GM12801 (cell line): Measurements from ENCODE around the gene GRM4.

Experiments used
- TF ChIP-seq, protein P1 (sequence below): IDR thresholded peaks from one replicate; pipeline ENCODE4 v1.5.1; 2011; ENCODE audit warnings: control low read depth; ENCODE audit not compliant: insufficient read length; ENCODE audit errors: extremely low read depth

Gene GRM4

DNA sequence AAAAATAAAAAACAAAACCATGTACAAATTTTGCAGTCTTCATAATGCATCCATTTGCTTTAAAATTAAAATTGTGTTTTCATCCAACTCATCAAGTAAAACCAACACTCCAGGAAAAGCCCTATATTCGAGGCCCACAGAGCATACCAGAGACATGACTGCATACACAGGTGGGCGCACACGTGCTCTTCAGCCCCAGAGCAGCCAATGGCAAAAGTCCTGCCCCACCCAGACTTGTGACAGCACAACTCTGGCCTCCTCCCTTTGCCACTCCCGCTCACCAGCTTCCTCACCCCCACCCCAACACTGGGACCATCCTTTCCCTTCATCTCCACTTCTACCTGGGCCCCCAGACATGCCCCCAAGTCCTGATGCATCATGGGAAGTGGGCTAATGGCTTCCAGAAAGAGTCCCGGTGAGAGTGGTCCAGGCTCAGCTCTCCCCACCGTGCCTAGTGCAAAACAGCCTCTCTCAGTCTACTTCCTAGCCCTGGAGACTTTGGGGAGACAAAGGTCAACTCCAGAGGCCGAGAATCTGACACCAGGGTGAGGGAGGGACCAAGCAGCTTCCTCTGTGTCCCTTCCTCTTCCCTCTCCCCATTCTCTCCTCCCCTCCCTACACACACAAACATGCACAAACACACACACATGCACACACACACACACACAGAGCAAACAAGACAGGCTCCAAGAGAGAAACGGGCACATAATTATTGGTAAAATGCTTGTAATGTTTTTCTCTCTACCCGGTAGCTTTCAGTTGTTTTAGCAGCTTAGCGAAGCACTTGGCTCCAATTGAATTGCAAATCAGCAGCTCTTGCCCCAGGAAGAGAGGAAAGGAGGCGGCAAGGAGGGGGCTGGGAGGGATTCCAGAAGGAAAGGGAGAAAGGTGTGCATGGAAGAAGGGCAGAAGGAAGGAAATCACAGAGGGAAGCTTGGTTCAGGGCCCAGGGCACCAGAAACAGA is 14.3 kb downstream of the GRM4 start:
- TF ChIP-seq, protein P1, sequence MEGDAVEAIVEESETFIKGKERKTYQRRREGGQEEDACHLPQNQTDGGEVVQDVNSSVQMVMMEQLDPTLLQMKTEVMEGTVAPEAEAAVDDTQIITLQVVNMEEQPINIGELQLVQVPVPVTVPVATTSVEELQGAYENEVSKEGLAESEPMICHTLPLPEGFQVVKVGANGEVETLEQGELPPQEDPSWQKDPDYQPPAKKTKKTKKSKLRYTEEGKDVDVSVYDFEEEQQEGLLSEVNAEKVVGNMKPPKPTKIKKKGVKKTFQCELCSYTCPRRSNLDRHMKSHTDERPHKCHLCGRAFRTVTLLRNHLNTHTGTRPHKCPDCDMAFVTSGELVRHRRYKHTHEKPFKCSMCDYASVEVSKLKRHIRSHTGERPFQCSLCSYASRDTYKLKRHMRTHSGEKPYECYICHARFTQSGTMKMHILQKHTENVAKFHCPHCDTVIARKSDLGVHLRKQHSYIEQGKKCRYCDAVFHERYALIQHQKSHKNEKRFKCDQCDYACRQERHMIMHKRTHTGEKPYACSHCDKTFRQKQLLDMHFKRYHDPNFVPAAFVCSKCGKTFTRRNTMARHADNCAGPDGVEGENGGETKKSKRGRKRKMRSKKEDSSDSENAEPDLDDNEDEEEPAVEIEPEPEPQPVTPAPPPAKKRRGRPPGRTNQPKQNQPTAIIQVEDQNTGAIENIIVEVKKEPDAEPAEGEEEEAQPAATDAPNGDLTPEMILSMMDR = no peak

- TF ChIP-seq, protein P1 = no peak
Measured at GRCh38 chr6:34130862-34131261, 15.0 kb downstream of the GRM4 start.

DNA sequence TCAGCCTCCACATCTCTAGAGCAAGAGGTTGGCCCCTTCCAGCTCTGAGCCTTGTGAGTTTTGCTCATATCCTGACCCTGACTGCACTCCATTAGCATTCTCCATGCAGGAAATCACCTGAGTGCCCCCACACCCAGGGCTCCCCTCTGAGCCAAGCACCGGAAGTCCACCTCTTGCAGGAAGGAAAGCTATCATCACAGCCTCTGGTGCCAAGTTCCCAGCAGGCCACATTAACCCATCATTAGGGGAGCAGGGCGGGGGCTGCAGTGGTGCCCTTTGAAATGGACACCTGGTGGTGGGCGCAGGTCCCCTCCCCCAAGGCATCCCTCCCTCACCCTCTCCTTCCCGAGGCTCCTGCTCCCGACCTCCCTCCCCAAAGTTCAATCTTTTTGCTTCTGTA is 16.1 kb downstream of the GRM4 start:
- TF ChIP-seq, protein P1 = no peak

DNA sequence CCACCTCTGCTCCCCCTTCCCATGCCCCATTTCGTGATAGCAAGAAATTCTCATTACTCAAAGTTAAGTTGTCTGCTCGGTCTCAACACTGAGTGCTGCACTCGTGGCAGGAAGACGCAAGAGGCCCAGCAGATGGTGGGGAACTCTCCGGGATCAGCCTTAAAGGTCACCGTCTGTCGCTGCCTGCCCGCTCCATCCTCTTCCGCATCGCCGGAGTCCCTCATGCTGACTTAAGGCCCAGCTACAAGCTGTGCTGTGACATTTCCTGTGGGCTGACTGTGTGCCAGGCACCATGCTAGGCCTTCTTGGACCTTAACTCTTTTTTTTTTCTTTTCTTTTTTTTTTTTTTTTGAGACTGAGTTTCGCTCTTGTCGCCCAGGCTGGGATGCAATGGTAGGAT is 17.8 kb downstream of the GRM4 start:
- TF ChIP-seq, protein P1 = no peak

DNA sequence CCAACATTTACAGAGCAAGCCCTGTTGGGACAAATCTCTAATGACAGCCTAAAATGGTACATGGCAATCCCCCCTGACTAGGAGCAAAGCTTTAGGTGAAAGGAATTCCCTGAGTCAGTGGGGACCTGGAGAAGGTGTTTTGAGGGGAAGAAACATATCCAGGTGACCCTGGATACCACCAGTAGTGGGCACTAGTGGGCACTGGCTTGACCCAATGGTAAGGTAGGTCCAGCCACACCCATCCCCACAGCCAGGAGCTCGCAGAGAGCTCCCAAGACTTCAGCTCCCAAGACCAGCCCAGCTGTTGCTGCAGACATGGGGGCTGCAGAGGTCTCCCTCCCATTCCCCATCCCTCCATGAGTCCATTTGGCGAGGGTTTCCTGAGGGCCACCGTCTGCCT is 19.5 kb downstream of the GRM4 start:
- TF ChIP-seq, protein P1 = no peak

- TF ChIP-seq, protein P1 = no peak
Measured at GRCh38 chr6:34125939-34126338, 19.9 kb downstream of the GRM4 start.

DNA sequence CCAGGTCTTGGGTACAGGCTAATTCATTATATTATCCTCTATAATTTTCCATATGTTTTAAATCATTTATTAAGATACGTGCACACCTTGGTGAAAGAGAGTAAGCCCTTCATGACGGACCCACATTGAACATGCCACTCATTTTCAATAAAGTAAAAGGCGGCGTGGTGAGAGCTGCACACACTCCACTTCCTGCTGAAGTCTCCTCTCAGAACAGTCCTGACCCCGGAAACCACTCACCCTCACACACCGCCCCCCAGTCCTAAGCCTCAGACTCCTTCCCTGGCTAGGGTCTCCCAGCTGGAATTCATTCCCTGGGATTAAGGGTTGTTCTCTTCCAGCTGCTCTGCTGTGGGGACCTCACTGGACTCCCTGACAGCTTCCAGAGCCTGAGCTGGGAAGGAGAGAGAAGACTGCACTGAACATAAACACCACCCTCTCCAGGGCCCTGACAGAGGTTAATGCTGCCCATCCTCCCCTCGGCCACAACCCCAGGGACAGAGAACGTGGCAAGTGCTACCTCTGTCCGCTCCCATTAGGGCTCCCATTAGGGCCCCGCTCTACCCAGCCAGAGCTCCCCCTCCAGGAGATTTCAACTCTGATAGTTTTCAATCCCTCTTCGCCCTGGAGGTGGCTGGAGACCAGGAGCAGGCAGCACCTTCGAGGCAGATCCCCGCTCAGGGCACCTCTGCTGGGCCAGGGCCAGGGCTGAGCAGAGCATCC is 24.8 kb downstream of the GRM4 start:
- TF ChIP-seq, protein P1 = no peak
